Epithelial cell of esophagus (primary cell): ENCODE results near the gene RFX2.
"Not testable (repeated sequence)": the region's sequence is repeated elsewhere in the genome, so short reads cannot be mapped to it uniquely, and the experiment has no call there.

ENCODE experiments used
- DNase-seq: peaks from one replicate; pipeline ENCODE4 v3.0.0; 2010; ENCODE audit warnings: low read depth
- H3K4me3 ChIP-seq: 2 replicates; pipeline ENCODE4 v1.5.1; 2011; ENCODE audit warnings: mild to moderate bottlenecking, low read length, control low read depth
- TF ChIP-seq, protein P1 (sequence below): IDR thresholded peaks from 2 replicates; pipeline ENCODE4 v1.5.1; 2011; ENCODE audit warnings: low read depth, mild to moderate bottlenecking, low read length, control low read depth, inconsistent platforms; ENCODE audit not compliant: insufficient read depth; ENCODE audit errors: missing control alignments

Gene RFX2

DNA sequence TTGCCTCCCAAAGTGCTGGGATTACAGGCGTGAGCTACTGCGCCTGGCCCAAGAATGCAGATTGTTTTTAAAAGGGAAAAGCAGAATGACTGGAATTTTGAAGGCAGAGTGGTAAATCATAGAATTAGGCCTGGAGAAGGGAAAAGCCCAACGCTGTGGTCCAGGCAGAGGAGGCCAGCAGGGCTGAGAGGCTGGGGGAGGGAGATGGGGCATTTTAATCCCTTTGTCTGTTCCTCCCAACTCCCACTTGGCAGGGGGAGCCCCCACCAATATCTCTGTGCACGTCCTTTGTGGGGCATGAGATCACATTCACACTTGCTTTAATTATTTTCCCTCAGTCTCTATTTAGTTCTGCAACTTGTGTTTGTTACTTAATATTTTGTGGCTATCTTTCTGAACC is 77.9 kb downstream of the RFX2 start:
- no peak overlapping the region for H3K4me3 ChIP-seq
- TF ChIP-seq, protein P1, sequence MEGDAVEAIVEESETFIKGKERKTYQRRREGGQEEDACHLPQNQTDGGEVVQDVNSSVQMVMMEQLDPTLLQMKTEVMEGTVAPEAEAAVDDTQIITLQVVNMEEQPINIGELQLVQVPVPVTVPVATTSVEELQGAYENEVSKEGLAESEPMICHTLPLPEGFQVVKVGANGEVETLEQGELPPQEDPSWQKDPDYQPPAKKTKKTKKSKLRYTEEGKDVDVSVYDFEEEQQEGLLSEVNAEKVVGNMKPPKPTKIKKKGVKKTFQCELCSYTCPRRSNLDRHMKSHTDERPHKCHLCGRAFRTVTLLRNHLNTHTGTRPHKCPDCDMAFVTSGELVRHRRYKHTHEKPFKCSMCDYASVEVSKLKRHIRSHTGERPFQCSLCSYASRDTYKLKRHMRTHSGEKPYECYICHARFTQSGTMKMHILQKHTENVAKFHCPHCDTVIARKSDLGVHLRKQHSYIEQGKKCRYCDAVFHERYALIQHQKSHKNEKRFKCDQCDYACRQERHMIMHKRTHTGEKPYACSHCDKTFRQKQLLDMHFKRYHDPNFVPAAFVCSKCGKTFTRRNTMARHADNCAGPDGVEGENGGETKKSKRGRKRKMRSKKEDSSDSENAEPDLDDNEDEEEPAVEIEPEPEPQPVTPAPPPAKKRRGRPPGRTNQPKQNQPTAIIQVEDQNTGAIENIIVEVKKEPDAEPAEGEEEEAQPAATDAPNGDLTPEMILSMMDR = no peak
- DNase-seq = no peak

DNA sequence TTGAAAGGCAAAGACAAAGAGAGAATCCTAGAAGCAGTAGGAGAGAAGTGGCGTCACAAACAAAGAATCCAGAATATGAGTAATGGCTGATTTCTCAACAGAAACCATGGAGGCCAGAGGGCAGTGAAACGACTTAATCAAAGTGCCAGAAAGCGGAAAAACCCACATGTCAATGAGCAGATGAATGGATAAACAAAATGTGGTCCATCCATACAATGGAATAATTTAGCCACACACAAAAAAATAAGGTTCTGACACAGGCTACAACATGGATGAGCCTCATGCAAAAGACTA is 80.1 kb downstream of the RFX2 start:
- TF ChIP-seq, protein P1 = no peak
- DNase-seq = peak; percentile 88
- no peak overlapping the region for H3K4me3 ChIP-seq

DNA sequence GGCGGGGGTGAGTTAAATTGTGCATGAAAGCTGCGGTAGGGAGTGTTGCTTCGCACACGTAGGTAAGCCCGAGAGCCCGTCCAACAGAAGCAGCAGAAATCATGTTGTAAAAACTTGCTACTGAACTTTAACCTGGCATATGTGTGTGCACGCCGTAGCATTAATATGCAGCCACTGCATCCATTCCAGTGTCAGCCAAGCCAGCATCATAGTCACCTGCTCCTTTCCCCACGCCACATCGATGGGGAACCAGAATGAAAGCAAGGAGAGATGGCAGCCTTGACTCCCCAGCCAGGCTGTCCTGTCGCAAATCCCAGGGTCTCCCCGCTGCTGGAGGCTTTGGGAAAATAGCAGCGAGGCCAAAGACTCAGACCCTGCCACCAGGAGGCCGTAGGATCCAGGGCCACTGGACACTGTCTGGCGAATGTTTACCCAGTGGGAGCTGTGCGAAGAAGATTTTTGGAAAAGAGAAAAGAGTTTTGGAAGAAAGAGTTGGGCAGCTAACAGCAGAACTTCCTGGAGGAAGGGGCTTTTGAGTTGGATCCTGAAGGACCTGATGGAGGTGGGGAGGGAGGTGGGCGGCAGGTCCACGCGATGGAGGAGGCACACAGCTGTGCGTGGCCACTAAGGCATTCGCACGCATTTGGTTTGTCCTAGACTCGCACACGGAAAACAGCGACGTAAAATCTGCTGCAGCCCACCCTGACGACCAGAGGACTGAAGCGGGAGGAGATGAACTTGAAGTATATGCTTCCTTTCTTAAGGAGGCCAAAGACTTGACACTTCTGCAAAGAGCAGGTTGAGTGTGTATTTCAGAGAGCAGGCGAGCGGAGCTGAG is 83.7 kb downstream of the RFX2 start:
- TF ChIP-seq, protein P1 = no peak
- H3K4me3 ChIP-seq = no peak overlapping the region
- DNase-seq = no peak

DNA sequence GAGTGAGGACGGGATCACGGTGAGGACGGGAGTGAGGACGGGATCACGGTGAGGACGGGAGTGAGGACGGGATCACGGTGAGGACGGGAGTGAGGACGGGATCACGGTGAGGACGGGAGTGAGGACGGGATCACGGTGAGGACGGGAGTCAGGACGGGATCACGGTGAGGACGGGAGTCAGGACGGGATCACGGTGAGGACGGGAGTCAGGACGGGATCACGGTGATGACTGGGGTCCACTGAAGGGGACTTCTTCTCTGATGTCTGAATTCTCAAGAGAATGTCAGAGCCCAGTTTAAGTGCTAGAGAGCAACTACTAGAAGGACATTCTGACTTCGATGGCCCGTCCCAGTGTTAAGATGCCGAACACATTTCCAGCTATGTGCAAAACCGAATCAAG is 85.5 kb downstream of the RFX2 start:
- not testable (repeated sequence) for H3K4me3 ChIP-seq, DNase-seq

DNA sequence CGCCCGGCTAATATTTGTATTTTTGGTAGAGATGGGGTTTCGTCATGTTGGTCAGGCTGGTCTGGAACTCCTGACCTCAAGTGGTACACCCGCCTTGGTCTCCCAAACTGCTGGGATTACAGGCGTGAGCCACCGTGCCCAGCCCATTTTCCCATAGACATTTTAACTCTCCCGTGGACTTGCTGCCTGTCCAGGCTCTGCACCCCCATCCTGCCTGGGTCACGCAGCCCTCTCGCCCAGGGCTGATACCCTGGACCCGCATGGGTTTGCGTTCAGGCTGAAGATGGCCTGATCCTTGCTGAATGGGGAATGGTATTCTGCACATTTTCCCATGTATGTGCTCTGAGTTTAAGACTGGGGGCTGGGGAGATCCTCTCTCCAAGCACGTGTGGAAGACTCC is 86.4 kb downstream of the RFX2 start:
- DNase-seq = no peak
- H3K4me3 ChIP-seq = no peak overlapping the region
- TF ChIP-seq, protein P1 = no peak

DNA sequence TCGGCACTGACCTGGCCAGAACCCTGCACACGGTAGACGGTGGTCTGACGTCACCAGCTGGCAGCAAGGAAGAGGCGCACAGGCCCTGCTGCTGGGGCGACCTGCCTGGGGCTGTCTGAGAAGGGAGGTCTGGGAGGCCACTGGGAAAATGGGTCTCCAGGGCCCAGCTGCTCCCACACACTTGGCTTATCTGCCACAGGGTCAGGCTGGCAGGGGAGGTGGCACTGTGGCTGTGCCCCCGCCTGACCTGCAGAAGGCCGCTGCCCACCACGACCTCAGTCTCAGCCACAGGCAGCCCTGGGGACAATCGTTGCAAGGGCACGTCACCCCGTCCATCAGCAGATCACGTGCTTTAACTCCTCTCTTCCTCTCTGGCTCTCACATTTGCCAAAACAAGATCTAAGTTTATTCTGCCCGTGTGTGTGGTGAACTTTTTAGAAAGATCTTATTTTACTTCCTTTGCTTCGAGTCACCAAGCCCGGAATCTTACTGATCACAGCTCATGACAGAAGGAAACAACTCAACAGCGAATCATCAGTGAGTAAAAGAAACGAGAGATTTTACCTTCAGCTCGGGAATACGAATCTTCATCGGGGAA is 87.1 kb downstream of the RFX2 start:
- H3K4me3 ChIP-seq = no peak overlapping the region
- peak; percentile 71 for DNase-seq
- TF ChIP-seq, protein P1 = no peak

DNA sequence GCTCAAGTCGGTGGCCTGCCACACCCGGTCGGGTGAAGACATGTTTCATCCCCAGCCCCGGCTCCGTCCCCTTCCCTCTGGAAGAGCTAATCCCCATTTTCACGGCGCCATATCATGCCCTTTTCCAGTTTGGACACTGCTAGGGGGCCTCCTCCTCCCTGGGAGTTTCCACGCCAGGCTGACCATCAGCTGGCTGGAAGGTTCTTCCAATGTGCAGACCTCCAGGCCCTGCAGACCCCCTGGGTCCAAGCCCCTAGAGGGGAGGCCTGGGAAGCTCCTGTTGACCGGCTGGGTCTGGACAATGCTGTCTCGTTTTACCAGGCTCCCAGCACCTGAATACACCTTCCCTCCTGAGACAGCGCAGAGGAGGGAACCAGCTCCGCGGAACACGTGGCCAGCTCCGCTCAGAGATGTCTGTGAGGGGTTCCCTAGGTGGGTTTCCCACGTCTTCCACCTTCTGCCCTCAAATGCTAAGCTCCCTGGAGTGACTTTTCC is 87.7 kb downstream of the RFX2 start:
- DNase-seq = no peak
- TF ChIP-seq, protein P1 = no peak

More for the DNA sequence above, 87.7 kb downstream of the RFX2 start:
- H3K4me3 ChIP-seq = no peak overlapping the region
